ENCODE data around the gene MAPK9.

MAPK9 gene

GRCh38 chr5:180234271-180234670 is 57.6 kb downstream of the MAPK9 start:
- H3K4me1 ChIP-seq (ENCODE audit: control insufficient read depth, insufficient read depth, low read length), result no peaks in the 10 kb centered on the region
- H3K27ac ChIP-seq (ENCODE audit: low read depth, low read length), result no peak overlapping the region
- H3K9me3 ChIP-seq (ENCODE audit: control insufficient read depth, insufficient read depth, low read depth, low read length), result no peaks in the 10 kb centered on the region
- no peak overlapping the region for H3K4me3 ChIP-seq (ENCODE audit: low read depth, low read length)
- peaks cover 63% of the 10 kb centered on the region for H3K36me3 ChIP-seq (ENCODE audit: control insufficient read depth, insufficient read depth, low read length)
- H3K27me3 ChIP-seq (ENCODE audit: control insufficient read depth, insufficient read depth, low read length), result no peaks in the 10 kb centered on the region
- no peak overlapping the region for H3K9ac ChIP-seq (ENCODE audit: low read length)

GRCh38 chr5:180233729-180234128 is 58.2 kb downstream of the MAPK9 start:
- Histone ChIP-seq H3K4me3 (ENCODE audit: low read depth, low read length) (no peak overlapping the region), H3K9me3 (ENCODE audit: control insufficient read depth, insufficient read depth, low read depth, low read length) (no peaks in the 10 kb centered on the region), H3K27me3 (ENCODE audit: control insufficient read depth, insufficient read depth, low read length) (no peaks in the 10 kb centered on the region), H3K36me3 (ENCODE audit: control insufficient read depth, insufficient read depth, low read length) (peaks cover 58% of the 10 kb centered on the region), H3K4me1 (ENCODE audit: control insufficient read depth, insufficient read depth, low read length) (no peaks in the 10 kb centered on the region), H3K9ac (ENCODE audit: low read length) (no peak overlapping the region), H3K27ac (ENCODE audit: low read depth, low read length) (no peak overlapping the region)

- H3K9ac ChIP-seq (ENCODE audit: low read length), result no peak overlapping the region
- no peaks in the 10 kb centered on the region for H3K27me3 ChIP-seq (ENCODE audit: control insufficient read depth, insufficient read depth, low read length)
- no peak overlapping the region for H3K4me3 ChIP-seq (ENCODE audit: low read depth, low read length)
- no peaks in the 10 kb centered on the region for H3K4me1 ChIP-seq (ENCODE audit: control insufficient read depth, insufficient read depth, low read length)
- peaks cover 29% of the 10 kb centered on the region for H3K36me3 ChIP-seq (ENCODE audit: control insufficient read depth, insufficient read depth, low read length)
- no peak overlapping the region for H3K27ac ChIP-seq (ENCODE audit: low read depth, low read length)
- H3K9me3 ChIP-seq (ENCODE audit: control insufficient read depth, insufficient read depth, low read depth, low read length), result peaks cover 13% of the 10 kb centered on the region; the same call in 1 of the 2 replicates
Observed at GRCh38 chr5:180230017-180230416, 61.9 kb downstream of the MAPK9 start.

- Histone ChIP-seq H3K27ac (ENCODE audit: low read depth, low read length) (no peak overlapping the region), H3K9me3 (ENCODE audit: control insufficient read depth, insufficient read depth, low read depth, low read length) (peaks cover 59% of the 10 kb centered on the region), H3K4me1 (ENCODE audit: control insufficient read depth, insufficient read depth, low read length) (no peaks in the 10 kb centered on the region), H3K27me3 (ENCODE audit: control insufficient read depth, insufficient read depth, low read length) (no peaks in the 10 kb centered on the region), H3K36me3 (ENCODE audit: control insufficient read depth, insufficient read depth, low read length) (peaks cover 4% of the 10 kb centered on the region; the same call in 1 of the 2 replicates), H3K4me3 (ENCODE audit: low read depth, low read length) (no peak overlapping the region), H3K9ac (ENCODE audit: low read length) (no peak overlapping the region)
Observed at GRCh38 chr5:180222056-180222455, 69.8 kb downstream of the MAPK9 start.

- H3K4me1 ChIP-seq (ENCODE audit: control insufficient read depth, insufficient read depth, low read length), result no peaks in the 10 kb centered on the region
- H3K36me3 ChIP-seq (ENCODE audit: control insufficient read depth, insufficient read depth, low read length), result no peaks in the 10 kb centered on the region
- peaks cover 35% of the 10 kb centered on the region for H3K9me3 ChIP-seq (ENCODE audit: control insufficient read depth, insufficient read depth, low read depth, low read length)
- no peak overlapping the region for H3K9ac ChIP-seq (ENCODE audit: low read length)
- H3K27me3 ChIP-seq (ENCODE audit: control insufficient read depth, insufficient read depth, low read length), result no peaks in the 10 kb centered on the region
- no peak overlapping the region for H3K27ac ChIP-seq (ENCODE audit: low read depth, low read length)
- no peak overlapping the region for H3K4me3 ChIP-seq (ENCODE audit: low read depth, low read length)
Observed at GRCh38 chr5:180217797-180218196, 74.1 kb downstream of the MAPK9 start.

GRCh38 chr5:180216646-180217171 is 75.2 kb downstream of the MAPK9 start:
- H3K4me3 ChIP-seq (ENCODE audit: low read depth, low read length), result no peak overlapping the region

GRCh38 chr5:180215783-180216630 is 75.9 kb downstream of the MAPK9 start:
- H3K27me3 ChIP-seq (ENCODE audit: control insufficient read depth, insufficient read depth, low read length), result peaks cover 3% of the 10 kb centered on the region; the same call in 1 of the 2 replicates
- no peak overlapping the region for H3K27ac ChIP-seq (ENCODE audit: low read depth, low read length)
- no peaks in the 10 kb centered on the region for H3K36me3 ChIP-seq (ENCODE audit: control insufficient read depth, insufficient read depth, low read length)
- H3K4me1 ChIP-seq (ENCODE audit: control insufficient read depth, insufficient read depth, low read length), result no peaks in the 10 kb centered on the region
- peaks cover 21% of the 10 kb centered on the region for H3K9me3 ChIP-seq (ENCODE audit: control insufficient read depth, insufficient read depth, low read depth, low read length)
- no peak overlapping the region for H3K4me3 ChIP-seq (ENCODE audit: low read depth, low read length)
- H3K9ac ChIP-seq (ENCODE audit: low read length), result no peak overlapping the region

More at GRCh38 chr5:180216646-180217171, 75.2 kb downstream of the MAPK9 start:
- Histone ChIP-seq H3K36me3 (ENCODE audit: control insufficient read depth, insufficient read depth, low read length) (no peaks in the 10 kb centered on the region), H3K4me1 (ENCODE audit: control insufficient read depth, insufficient read depth, low read length) (no peaks in the 10 kb centered on the region), H3K9ac (ENCODE audit: low read length) (no peak overlapping the region), H3K27ac (ENCODE audit: low read depth, low read length) (no peak overlapping the region), H3K27me3 (ENCODE audit: control insufficient read depth, insufficient read depth, low read length) (no peaks in the 10 kb centered on the region), H3K9me3 (ENCODE audit: control insufficient read depth, insufficient read depth, low read depth, low read length) (peaks cover 26% of the 10 kb centered on the region)

GRCh38 chr5:180214870-180215770 is 76.8 kb downstream of the MAPK9 start:
- Histone ChIP-seq H3K9me3 (ENCODE audit: control insufficient read depth, insufficient read depth, low read depth, low read length) (peaks cover 12% of the 10 kb centered on the region; the same call in 1 of the 2 replicates), H3K36me3 (ENCODE audit: control insufficient read depth, insufficient read depth, low read length) (no peaks in the 10 kb centered on the region), H3K4me3 (ENCODE audit: low read depth, low read length) (no peak overlapping the region), H3K27me3 (ENCODE audit: control insufficient read depth, insufficient read depth, low read length) (peaks cover 12% of the 10 kb centered on the region; the same call in 1 of the 2 replicates), H3K9ac (ENCODE audit: low read length) (no peak overlapping the region), H3K4me1 (ENCODE audit: control insufficient read depth, insufficient read depth, low read length) (no peaks in the 10 kb centered on the region), H3K27ac (ENCODE audit: low read depth, low read length) (no peak overlapping the region)

GRCh38 chr5:180213657-180214207 is 78.2 kb downstream of the MAPK9 start:
- Histone ChIP-seq H3K9me3 (ENCODE audit: control insufficient read depth, insufficient read depth, low read depth, low read length) (peaks cover 4% of the 10 kb centered on the region; the same call in 1 of the 2 replicates), H3K27ac (ENCODE audit: low read depth, low read length) (no peak overlapping the region), H3K4me3 (ENCODE audit: low read depth, low read length) (no peak overlapping the region), H3K9ac (ENCODE audit: low read length) (no peak overlapping the region), H3K4me1 (ENCODE audit: control insufficient read depth, insufficient read depth, low read length) (no peaks in the 10 kb centered on the region), H3K36me3 (ENCODE audit: control insufficient read depth, insufficient read depth, low read length) (no peaks in the 10 kb centered on the region), H3K27me3 (ENCODE audit: control insufficient read depth, insufficient read depth, low read length) (peaks cover 22% of the 10 kb centered on the region)

- Histone ChIP-seq H3K27me3 (ENCODE audit: control insufficient read depth, insufficient read depth, low read length) (peaks cover 25% of the 10 kb centered on the region), H3K36me3 (ENCODE audit: control insufficient read depth, insufficient read depth, low read length) (no peaks in the 10 kb centered on the region), H3K4me1 (ENCODE audit: control insufficient read depth, insufficient read depth, low read length) (peaks cover 3% of the 10 kb centered on the region), H3K4me3 (ENCODE audit: low read depth, low read length) (no peak overlapping the region), H3K9ac (ENCODE audit: low read length) (no peak overlapping the region), H3K27ac (ENCODE audit: low read depth, low read length) (no peak overlapping the region), H3K9me3 (ENCODE audit: control insufficient read depth, insufficient read depth, low read depth, low read length) (peaks cover 2% of the 10 kb centered on the region; the same call in 1 of the 2 replicates)
Observed at GRCh38 chr5:180213256-180213600, 78.7 kb downstream of the MAPK9 start.
